LNCaP clone FGC (cell line): ENCODE results near the gene KDM7A.
"Not testable (repeated sequence)": the region's sequence is repeated elsewhere in the genome, so short reads cannot be mapped to it uniquely, and the experiment has no call there.

ENCODE experiments used
- DNase-seq: peaks from one replicate; pipeline ENCODE4 v3.0.0-alpha.2; 2011; ENCODE audit warnings: low read depth
- H3K4me3 ChIP-seq: 2 replicates; pipeline ENCODE4 v1.5.1; 2011; ENCODE audit warnings: mild to moderate bottlenecking, low read depth, low read length, control low read depth
- CTCF ChIP-seq: IDR thresholded peaks from 2 replicates; pipeline ENCODE4 v1.5.1; 2012; ENCODE audit warnings: mild to moderate bottlenecking; ENCODE audit not compliant: control insufficient read depth, insufficient read depth; ENCODE audit errors: extremely low read depth

KDM7A gene

DNA sequence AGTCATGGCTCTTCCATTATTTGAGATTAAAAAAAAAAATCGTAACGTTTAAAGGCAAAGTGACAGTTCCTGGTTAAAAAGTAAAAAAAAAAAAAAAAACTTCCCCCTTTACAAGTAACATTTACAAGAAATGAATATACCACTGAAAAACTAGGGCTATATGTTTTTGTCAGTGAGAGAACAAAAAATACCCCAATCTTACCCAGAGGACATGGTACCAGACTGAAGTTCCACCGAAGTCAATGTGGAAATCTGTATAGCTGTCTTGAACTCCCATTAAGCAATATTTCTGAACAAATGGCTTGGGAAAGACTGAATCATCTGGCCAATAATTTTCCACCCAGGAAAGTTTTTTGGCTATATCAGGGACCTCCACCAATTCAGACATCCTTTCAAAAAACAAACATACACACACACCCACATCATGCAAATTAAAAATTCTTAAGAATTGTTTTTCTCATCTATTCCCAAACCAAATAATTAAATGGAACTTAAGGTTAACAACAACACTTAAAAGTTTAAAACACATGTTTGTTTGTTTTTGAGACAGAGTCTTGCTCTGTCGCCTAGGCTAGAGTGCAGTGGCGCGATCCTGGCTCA, 50.2 kb downstream of the KDM7A start:
- H3K4me3 ChIP-seq: no peak overlapping the region
- TF ChIP-seq CTCF: no peak
- DNase-seq: no peak

GRCh38 chr7:140122965-140123364, 53.8 kb downstream of the KDM7A start:
- no peak for DNase-seq
- no peak overlapping the region for H3K4me3 ChIP-seq
- TF ChIP-seq CTCF: no peak

GRCh38 chr7:140121326-140121725, 55.5 kb downstream of the KDM7A start:
- TF ChIP-seq CTCF: no peak
- H3K4me3 ChIP-seq: no peak overlapping the region
- DNase-seq: no peak

DNA sequence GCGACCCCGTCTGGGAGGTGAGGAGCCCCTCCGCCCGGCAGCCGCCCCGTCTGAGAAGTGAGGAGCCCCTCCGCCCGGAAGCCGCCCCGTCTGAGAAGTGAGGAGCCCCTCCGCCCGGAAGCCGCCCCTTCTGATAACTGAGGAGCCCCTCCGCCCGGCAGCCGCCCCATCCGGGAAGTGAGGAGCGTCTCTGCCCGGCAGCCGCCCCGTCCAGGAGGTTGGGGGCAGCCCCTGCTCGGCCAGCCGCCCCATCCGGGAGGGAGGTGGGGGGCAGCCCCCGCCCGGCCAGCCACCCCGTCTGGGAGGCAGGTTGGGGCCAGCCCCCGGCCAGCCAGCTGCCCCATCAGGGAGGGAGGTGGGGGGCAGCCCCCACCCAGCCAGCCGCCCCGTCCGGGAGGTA, 62.0 kb downstream of the KDM7A start:
- DNase-seq, H3K4me3 ChIP-seq: not testable (repeated sequence)

- not testable (repeated sequence) for H3K4me3 ChIP-seq, DNase-seq
These were observed 68.0 kb downstream of the KDM7A start for GRCh38 chr7:140108777-140109176.

- no peak for TF ChIP-seq CTCF
- H3K4me3 ChIP-seq: no peak overlapping the region
- no peak for DNase-seq
These were observed 80.3 kb downstream of the KDM7A start for GRCh38 chr7:140096459-140096858.

- TF ChIP-seq CTCF: no peak
- DNase-seq: no peak
- no peak overlapping the region for H3K4me3 ChIP-seq
These were observed 83.4 kb downstream of the KDM7A start for GRCh38 chr7:140093375-140093774.

- TF ChIP-seq CTCF: no peak
- DNase-seq: no peak
- no peak overlapping the region for H3K4me3 ChIP-seq
These were observed 91.3 kb downstream of the KDM7A start for GRCh38 chr7:140085447-140085846.
